Stimulated activated CD8-positive, alpha-beta memory T cell treated with anti-CD3 and anti-CD28 coated beads, Interleukin-4, amount 100 ng/mL, for 24 hours (primary cell): ENCODE measurements around the gene NEURL3.
"Not testable (repeated sequence)": the region's sequence is repeated elsewhere in the genome, so short reads cannot be mapped to it uniquely, and the experiment has no call there.

Experiments
- DNase-seq: peaks from one replicate; pipeline ENCODE4 v3.0.0-alpha.2; 2020; ENCODE audit warnings: low read depth

NEURL3 gene

GRCh38 chr2:96485350-96485749 is 19.8 kb downstream of the NEURL3 start:
- no peak for DNase-seq

- no peak for DNase-seq
Measured at GRCh38 chr2:96484091-96484490, 21.1 kb downstream of the NEURL3 start.

GRCh38 chr2:96477458-96477857 is 27.7 kb downstream of the NEURL3 start:
- DNase-seq: no peak

- DNase-seq: no peak
Measured at GRCh38 chr2:96471772-96472171, 33.4 kb downstream of the NEURL3 start.

- DNase-seq: peak; percentile 44
Measured at GRCh38 chr2:96470636-96471035, 34.5 kb downstream of the NEURL3 start.

- no peak for DNase-seq
Measured at GRCh38 chr2:96470109-96470508, 35.0 kb downstream of the NEURL3 start.

GRCh38 chr2:96468904-96469303 is 36.3 kb downstream of the NEURL3 start:
- no peak for DNase-seq

- DNase-seq: no peak
Measured at GRCh38 chr2:96464651-96465050, 40.5 kb downstream of the NEURL3 start.

- DNase-seq: no peak
Measured at GRCh38 chr2:96464061-96464460, 41.1 kb downstream of the NEURL3 start.

GRCh38 chr2:96463119-96463518 is 42.0 kb downstream of the NEURL3 start:
- no peak for DNase-seq

- DNase-seq: not testable (repeated sequence)
Measured at GRCh38 chr2:96461616-96462015, 43.5 kb downstream of the NEURL3 start.

GRCh38 chr2:96452053-96452452 is 53.1 kb downstream of the NEURL3 start:
- DNase-seq: no peak

GRCh38 chr2:96449637-96450036 is 55.5 kb downstream of the NEURL3 start:
- DNase-seq: no peak

- DNase-seq: no peak
Measured at GRCh38 chr2:96449174-96449573, 56.0 kb downstream of the NEURL3 start.

- DNase-seq: no peak
Measured at GRCh38 chr2:96447726-96448125, 57.4 kb downstream of the NEURL3 start.
